Fibroblast of lung (primary cell): Measurements from ENCODE around the gene DAZ1. TPM values are rescaled to one million over a fixed set of nuclear protein-coding genes. Genes with fewer than 3 reads are reported as not detected.
"Not testable (repeated sequence)": the region's sequence is repeated elsewhere in the genome, so short reads cannot be mapped to it uniquely, and the experiment has no call there.

Experiments used
- DNase-seq, 2 donors: peaks; one replicate each; pipeline versions ENCODE4 v3.0.0 to v3.0.0-alpha.2; 2010; ENCODE audit warnings: low read depth in 2 of 2
- H2AFZ ChIP-seq: 2 replicates; pipeline ENCODE4 v1.5.1; 2012; ENCODE audit warnings: low read length, control low read depth, inconsistent platforms
- H3K27ac ChIP-seq: 2 replicates; pipeline ENCODE4 v1.5.1; 2011; ENCODE audit warnings: low read length, control low read depth; ENCODE audit not compliant: insufficient read depth
- H3K27me3 ChIP-seq: 2 replicates; pipeline ENCODE4 v1.5.1; 2011; ENCODE audit warnings: mild to moderate bottlenecking, low read length; ENCODE audit not compliant: control insufficient read depth, insufficient read depth
- H3K36me3 ChIP-seq: 2 replicates; pipeline ENCODE4 v1.5.1; 2011; ENCODE audit warnings: low read length; ENCODE audit not compliant: control insufficient read depth, insufficient read depth
- H3K4me1 ChIP-seq: 2 replicates; pipeline ENCODE4 v1.5.1; 2011; ENCODE audit warnings: low read length; ENCODE audit not compliant: control insufficient read depth, insufficient read depth; ENCODE audit errors: extremely low read depth
- H3K4me2 ChIP-seq: 2 replicates; pipeline ENCODE4 v1.5.1; 2011; ENCODE audit warnings: low read length, control low read depth; ENCODE audit not compliant: insufficient read depth; ENCODE audit errors: extremely low read depth
- H3K4me3 ChIP-seq, 4 experiments: fragments of 200-600 bp in 1 of 4; sonication (generic) in 1 of 4; replicated peaks in 1 of 4; 2 replicates each; pipeline ENCODE4 v1.5.1; 2011 to 2016; ENCODE audit warnings: low read length in 4 of 4, low read depth in 3 of 4, mild to moderate bottlenecking in 3 of 4, control low read depth in 2 of 4, inconsistent platforms in 1 of 4, mixed read lengths in 1 of 4; ENCODE audit not compliant: insufficient read depth in 1 of 4; ENCODE audit errors: control extremely low read depth in 1 of 4
- H3K79me2 ChIP-seq: 2 replicates; pipeline ENCODE4 v1.5.1; 2012; ENCODE audit warnings: mild to moderate bottlenecking, low read length, inconsistent platforms; ENCODE audit not compliant: control insufficient read depth, insufficient read depth
- H3K9ac ChIP-seq: 2 replicates; pipeline ENCODE4 v1.5.1; 2011; ENCODE audit warnings: mild to moderate bottlenecking, low read length, control low read depth; ENCODE audit not compliant: insufficient read depth
- H3K9me3 ChIP-seq: 2 replicates; pipeline ENCODE4 v1.5.1; 2012; ENCODE audit warnings: low read depth, low read length; ENCODE audit not compliant: control insufficient read depth, insufficient read depth
- H4K20me1 ChIP-seq: 2 replicates; pipeline ENCODE4 v1.5.1; 2011; ENCODE audit warnings: low read length; ENCODE audit not compliant: control insufficient read depth, insufficient read depth; ENCODE audit errors: extremely low read depth
- polyA minus RNA-seq: library from RNA; depleted of rRNA, polyadenylated mRNA; stranded (reverse); fragments of >200 nt; gene quantifications from 2 replicates; pipeline ENCODE4 v1.2.3, GENCODE V29; 2011; ENCODE audit warnings: low replicate concordance
- polyA plus RNA-seq, 2 donors: library from polyadenylated mRNA; depleted of rRNA in 1 of 2; stranded (reverse) in 1 of 2; unstranded in 1 of 2; fragments of >200 nt; gene quantifications; 2 replicates each; pipeline ENCODE4 v1.2.1, GENCODE V29; 2011 to 2012; ENCODE audit warnings: missing spikeins in 1 of 2
- total RNA-seq: library from RNA; depleted of rRNA; stranded (reverse); fragments of >200 nt; gene quantifications from 2 replicates; pipeline ENCODE4 v1.2.1, GENCODE V29; 2014

The DAZ1 gene
- total RNA-seq (not detected in 2 replicates), polyA plus RNA-seq (not detected in 2 replicates), polyA minus RNA-seq (not detected in 2 replicates)
- polyA plus RNA-seq (2012), result not detected in 2 replicates

- DNase-seq, H3K36me3 ChIP-seq, H2AFZ ChIP-seq, H3K4me3 ChIP-seq, H3K9ac ChIP-seq, H3K4me2 ChIP-seq, H3K9me3 ChIP-seq, H3K4me1 ChIP-seq, H3K27ac ChIP-seq, H4K20me1 ChIP-seq, H3K79me2 ChIP-seq, H3K27me3 ChIP-seq: not testable (repeated sequence)
These were observed at the start of gene DAZ1 for GRCh38 chrY:23198908-23199307. Gene DAZ1, minus strand, starts transcription at chrY:23199008. Its CDS starts 208 bp downstream, at chrY:23198800.

- not testable (repeated sequence) for DNase-seq, H3K4me2 ChIP-seq, H3K4me1 ChIP-seq, H3K36me3 ChIP-seq, H3K27ac ChIP-seq, H3K27me3 ChIP-seq, H3K9me3 ChIP-seq, H3K79me2 ChIP-seq, H3K9ac ChIP-seq, H3K4me3 ChIP-seq, H4K20me1 ChIP-seq, H2AFZ ChIP-seq
These were observed 20.4 kb upstream of the DAZ1 start, which contains the start of gene DAZ2 for GRCh38 chrY:23219233-23219632. Gene DAZ2, plus strand, starts transcription at chrY:23219533. Its CDS starts 208 bp downstream, at chrY:23219741.

- H2AFZ ChIP-seq, H3K9ac ChIP-seq, H3K4me3 ChIP-seq, H3K36me3 ChIP-seq, H3K27ac ChIP-seq, H3K4me1 ChIP-seq, H3K4me2 ChIP-seq, H4K20me1 ChIP-seq, H3K27me3 ChIP-seq, DNase-seq, H3K79me2 ChIP-seq, H3K9me3 ChIP-seq: not testable (repeated sequence)
These were observed 11.9 kb upstream of the DAZ1 start for GRCh38 chrY:23210681-23211080.

GRCh38 chrY:23209802-23210495 lies 11.1 kb upstream of the DAZ1 start:
- not testable (repeated sequence) for H3K79me2 ChIP-seq, H3K4me1 ChIP-seq, H3K36me3 ChIP-seq, H3K27me3 ChIP-seq, DNase-seq, H3K4me2 ChIP-seq, H3K9ac ChIP-seq, H2AFZ ChIP-seq, H3K4me3 ChIP-seq, H3K27ac ChIP-seq, H4K20me1 ChIP-seq, H3K9me3 ChIP-seq

GRCh38 chrY:23207455-23207854 lies 8.6 kb upstream of the DAZ1 start:
- not testable (repeated sequence) for DNase-seq, H3K27me3 ChIP-seq, H4K20me1 ChIP-seq, H3K36me3 ChIP-seq, H3K9me3 ChIP-seq, H3K4me2 ChIP-seq, H3K4me3 ChIP-seq, H2AFZ ChIP-seq, H3K79me2 ChIP-seq, H3K27ac ChIP-seq, H3K4me1 ChIP-seq, H3K9ac ChIP-seq

Other genes with a start within 250 kb of the DAZ1 start
- not detected in 2 replicates for gene BPY2, start 214.7 kb downstream of the DAZ1 start, total RNA-seq
- not detected in 2 replicates for gene BPY2, start 214.7 kb downstream of the DAZ1 start, polyA plus RNA-seq
- not detected in 2 replicates for gene DAZ2, start 20.5 kb upstream of the DAZ1 start, total RNA-seq
- gene DAZ2, start 20.5 kb upstream of the DAZ1 start, polyA plus RNA-seq, result not detected in 2 replicates